ENCODE measurements around the gene PI16.
A peak's percentile ranks its signal among the peaks of the same experiment; 100 is the strongest.

Gene PI16

DNA sequence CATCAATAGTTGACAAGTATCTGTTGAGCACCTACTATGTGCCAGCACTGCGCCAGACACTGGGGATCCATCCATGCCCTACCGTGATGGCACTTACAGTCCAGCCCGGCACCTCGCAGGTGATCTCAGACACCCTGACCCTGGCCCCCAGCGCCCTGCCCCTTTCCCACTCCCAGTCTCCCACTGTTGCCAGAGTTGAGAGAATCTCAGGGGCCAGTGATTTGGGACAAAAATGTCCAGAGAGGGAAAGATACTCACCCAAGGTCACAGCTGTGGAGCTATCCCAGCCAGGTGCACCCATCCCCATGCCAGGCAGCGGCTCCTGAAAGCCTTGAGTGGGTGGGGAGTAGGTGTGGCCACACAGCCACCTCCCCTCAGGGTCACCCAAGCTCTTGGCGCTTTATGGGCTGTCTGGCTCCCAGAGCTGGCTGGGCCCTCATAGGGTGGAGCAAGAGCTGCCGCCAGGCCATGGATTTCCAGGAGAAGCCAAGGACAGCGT lies 3.3 kb downstream of the PI16 start:
- Histone ChIP-seq H3K4me1 (ENCODE audit: insufficient read depth, insufficient read length) (peaks cover 2% of the 10 kb centered on the region), H3K27me3 (ENCODE audit: insufficient read depth, insufficient read length) (no peaks in the 10 kb centered on the region), H3K36me3 (ENCODE audit: insufficient read depth, insufficient read length, low read length) (no peaks in the 10 kb centered on the region), H3K4me3 (ENCODE audit: insufficient read length, low read depth) (no peak overlapping the region), H3K9me3 (ENCODE audit: insufficient read depth, low read length) (no peaks in the 10 kb centered on the region), H3K9ac (ENCODE audit: insufficient read length, low read depth) (no peak overlapping the region)
- DNase-seq (ENCODE audit: low read depth, low spot score): no peak
- TF ChIP-seq SUZ12 (IDR thresholded peaks at IDR 0.05; ENCODE audit: extremely low read depth, insufficient read depth, insufficient read length) (no peak), ZNF274 (IDR thresholded peaks at IDR 0.05; ENCODE audit: low read depth, low read length) (no peak), YY1 (IDR thresholded peaks at IDR 0.05; ENCODE audit: insufficient read depth, insufficient read length) (no peak)

DNA sequence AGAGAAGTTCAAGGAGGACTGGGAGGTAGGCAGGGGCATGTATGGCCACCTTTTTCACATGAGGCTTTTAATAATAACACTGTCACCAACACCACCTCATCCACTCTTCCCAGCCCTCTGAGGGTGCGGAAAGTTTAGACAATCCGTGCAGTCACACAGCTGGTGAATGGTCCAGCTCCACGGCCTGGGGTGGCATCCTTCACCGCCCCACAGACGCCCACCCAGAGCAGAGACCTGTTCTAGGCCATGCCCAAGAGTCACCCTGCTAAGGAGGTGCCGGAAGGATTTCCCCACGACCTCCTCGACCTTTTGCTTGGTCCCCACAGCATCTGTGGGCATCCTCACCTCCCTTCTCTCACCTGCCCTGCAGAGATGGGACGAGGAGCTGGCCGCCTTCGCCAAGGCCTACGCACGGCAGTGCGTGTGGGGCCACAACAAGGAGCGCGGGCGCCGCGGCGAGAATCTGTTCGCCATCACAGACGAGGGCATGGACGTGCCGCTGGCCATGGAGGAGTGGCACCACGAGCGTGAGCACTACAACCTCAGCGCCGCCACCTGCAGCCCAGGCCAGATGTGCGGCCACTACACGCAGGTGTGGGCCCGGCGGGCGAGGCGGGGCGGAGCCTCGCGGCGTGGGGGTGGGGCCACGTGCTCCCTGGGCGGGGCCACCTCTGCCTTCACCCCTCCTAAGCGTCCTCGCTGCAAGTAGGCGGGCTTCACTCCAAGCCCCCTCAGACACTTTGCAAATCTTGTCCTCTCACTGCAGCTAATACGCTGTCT lies 4.4 kb downstream of the PI16 start:
- DNase-seq (ENCODE audit: low read depth, low spot score): no peak
- no peaks in the 10 kb centered on the region for H3K9me3 ChIP-seq (ENCODE audit: insufficient read depth, low read length)
- no peak overlapping the region for H3K9ac ChIP-seq (ENCODE audit: insufficient read length, low read depth)
- H3K4me3 ChIP-seq (ENCODE audit: insufficient read length, low read depth): no peak overlapping the region
- H3K4me1 ChIP-seq (ENCODE audit: insufficient read depth, insufficient read length): peaks cover 8% of the 10 kb centered on the region
- TF ChIP-seq ZNF274 (IDR thresholded peaks at IDR 0.05; ENCODE audit: low read depth, low read length) (no peak), YY1 (IDR thresholded peaks at IDR 0.05; ENCODE audit: insufficient read depth, insufficient read length) (no peak), SUZ12 (IDR thresholded peaks at IDR 0.05; ENCODE audit: extremely low read depth, insufficient read depth, insufficient read length) (no peak)
- H3K36me3 ChIP-seq (ENCODE audit: insufficient read depth, insufficient read length, low read length): no peaks in the 10 kb centered on the region
- H3K27me3 ChIP-seq (ENCODE audit: insufficient read depth, insufficient read length): no peaks in the 10 kb centered on the region

DNA sequence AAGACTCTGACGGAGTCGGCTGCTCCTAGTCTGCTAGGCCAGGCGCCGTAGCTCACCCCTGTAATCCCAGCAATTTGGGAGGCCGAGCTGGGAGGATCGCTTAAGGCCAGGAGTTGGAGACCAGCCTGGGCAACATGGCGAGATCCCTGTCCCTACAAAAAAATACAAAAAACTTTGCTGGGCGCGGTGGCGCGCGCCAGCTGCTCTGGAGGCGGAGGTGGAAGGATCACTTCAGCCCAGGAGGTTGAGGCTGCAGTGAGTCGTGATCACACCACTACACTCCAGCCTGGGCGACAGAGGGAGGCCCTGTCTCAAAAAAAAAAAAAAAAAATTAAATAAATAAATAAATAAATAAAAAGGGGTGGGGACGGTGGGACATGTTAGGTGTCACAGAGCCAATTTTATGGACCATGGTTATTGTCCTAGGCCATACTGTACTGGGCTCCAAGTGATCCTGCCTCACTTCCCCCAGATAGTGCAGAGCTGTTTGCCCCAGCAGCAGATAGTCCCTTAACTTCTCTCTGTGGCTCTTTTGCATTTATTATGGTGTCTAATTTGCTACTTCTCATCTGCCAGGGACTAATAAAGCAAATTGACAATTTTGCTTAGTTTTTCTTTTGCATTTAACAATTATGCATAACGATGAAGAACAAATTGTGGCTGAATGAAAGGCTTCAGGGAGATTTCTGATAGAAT lies 5.2 kb downstream of the PI16 start:
- H3K9ac ChIP-seq (ENCODE audit: insufficient read length, low read depth): no peak overlapping the region
- DNase-seq (ENCODE audit: low read depth, low spot score): no peak
- H3K4me1 ChIP-seq (ENCODE audit: insufficient read depth, insufficient read length): peaks cover 5% of the 10 kb centered on the region
- H3K27me3 ChIP-seq (ENCODE audit: insufficient read depth, insufficient read length): no peaks in the 10 kb centered on the region
- H3K36me3 ChIP-seq (ENCODE audit: insufficient read depth, insufficient read length, low read length): no peaks in the 10 kb centered on the region
- H3K9me3 ChIP-seq (ENCODE audit: insufficient read depth, low read length): no peaks in the 10 kb centered on the region
- TF ChIP-seq YY1 (IDR thresholded peaks at IDR 0.05; ENCODE audit: insufficient read depth, insufficient read length): no peak
- no peak for TF ChIP-seq ZNF274 (IDR thresholded peaks at IDR 0.05; ENCODE audit: low read depth, low read length)
- no peak for TF ChIP-seq SUZ12 (IDR thresholded peaks at IDR 0.05; ENCODE audit: extremely low read depth, insufficient read depth, insufficient read length)
- H3K4me3 ChIP-seq (ENCODE audit: insufficient read length, low read depth): no peak overlapping the region

DNA sequence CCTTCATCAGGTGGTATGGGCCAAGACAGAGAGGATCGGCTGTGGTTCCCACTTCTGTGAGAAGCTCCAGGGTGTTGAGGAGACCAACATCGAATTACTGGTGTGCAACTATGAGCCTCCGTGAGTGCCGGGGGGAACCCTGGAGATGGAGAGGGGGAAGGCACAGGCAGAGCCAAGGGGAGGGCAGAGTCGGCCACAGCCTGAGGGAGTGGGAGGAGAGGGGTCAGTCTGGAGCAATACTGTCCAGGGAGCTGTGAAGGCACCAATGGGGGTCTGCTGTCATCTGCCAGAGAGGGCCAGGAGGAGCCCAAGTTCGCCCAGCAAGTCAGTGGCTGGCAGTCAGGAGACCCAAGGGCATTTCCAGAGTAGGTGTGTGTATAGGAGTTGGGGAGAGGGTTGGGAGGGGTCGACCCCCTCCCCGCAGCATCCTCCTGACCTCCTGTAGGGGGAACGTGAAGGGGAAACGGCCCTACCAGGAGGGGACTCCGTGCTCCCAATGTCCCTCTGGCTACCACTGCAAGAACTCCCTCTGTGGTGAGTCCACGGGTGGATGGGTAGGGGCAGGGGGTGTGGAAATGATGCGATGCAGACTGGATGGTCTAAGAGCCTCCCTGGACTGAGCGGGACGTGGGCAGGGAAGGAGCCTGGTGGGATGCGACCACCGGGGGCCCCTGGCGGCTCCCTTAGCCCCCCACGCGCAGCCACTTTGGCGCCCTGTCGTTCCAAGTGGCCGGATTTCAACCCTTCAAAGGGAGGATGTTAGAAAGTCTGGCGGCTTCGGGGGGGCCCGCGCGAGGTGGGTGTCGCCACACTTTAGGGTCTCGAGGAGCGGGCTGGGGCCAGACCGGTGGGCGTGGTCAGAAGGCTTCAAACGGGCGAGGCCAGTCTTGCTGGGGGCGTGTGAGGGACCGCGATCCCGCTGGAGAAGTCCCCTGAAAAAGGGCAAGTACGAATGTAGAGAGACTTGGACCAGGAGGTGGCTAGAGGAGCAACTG lies 7.2 kb downstream of the PI16 start:
- DNase-seq (ENCODE audit: low read depth, low spot score): no peak
- peaks cover 5% of the 10 kb centered on the region for H3K4me1 ChIP-seq (ENCODE audit: insufficient read depth, insufficient read length)
- H3K36me3 ChIP-seq (ENCODE audit: insufficient read depth, insufficient read length, low read length): peaks cover 4% of the 10 kb centered on the region
- no peaks in the 10 kb centered on the region for H3K27me3 ChIP-seq (ENCODE audit: insufficient read depth, insufficient read length)
- H3K9ac ChIP-seq (ENCODE audit: insufficient read length, low read depth): no peak overlapping the region
- no peak for TF ChIP-seq ZNF274 (IDR thresholded peaks at IDR 0.05; ENCODE audit: low read depth, low read length)
- TF ChIP-seq YY1 (IDR thresholded peaks at IDR 0.05; ENCODE audit: insufficient read depth, insufficient read length): no peak
- TF ChIP-seq SUZ12 (IDR thresholded peaks at IDR 0.05; ENCODE audit: extremely low read depth, insufficient read depth, insufficient read length): no peak
- H3K9me3 ChIP-seq (ENCODE audit: insufficient read depth, low read length): no peaks in the 10 kb centered on the region
- H3K4me3 ChIP-seq (ENCODE audit: insufficient read length, low read depth): no peak overlapping the region

DNA sequence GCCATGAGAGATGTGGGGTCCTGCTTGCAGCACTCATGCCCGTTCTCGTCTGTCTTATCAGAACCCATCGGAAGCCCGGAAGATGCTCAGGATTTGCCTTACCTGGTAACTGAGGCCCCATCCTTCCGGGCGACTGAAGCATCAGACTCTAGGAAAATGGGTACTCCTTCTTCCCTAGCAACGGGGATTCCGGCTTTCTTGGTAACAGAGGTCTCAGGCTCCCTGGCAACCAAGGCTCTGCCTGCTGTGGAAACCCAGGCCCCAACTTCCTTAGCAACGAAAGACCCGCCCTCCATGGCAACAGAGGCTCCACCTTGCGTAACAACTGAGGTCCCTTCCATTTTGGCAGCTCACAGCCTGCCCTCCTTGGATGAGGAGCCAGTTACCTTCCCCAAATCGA lies 8.3 kb downstream of the PI16 start:
- peaks cover 5% of the 10 kb centered on the region for H3K4me1 ChIP-seq (ENCODE audit: insufficient read depth, insufficient read length)
- no peak overlapping the region for H3K4me3 ChIP-seq (ENCODE audit: insufficient read length, low read depth)
- DNase-seq (ENCODE audit: low read depth, low spot score): peak; percentile 54
- H3K36me3 ChIP-seq (ENCODE audit: insufficient read depth, insufficient read length, low read length): peaks cover 15% of the 10 kb centered on the region
- no peak overlapping the region for H3K9ac ChIP-seq (ENCODE audit: insufficient read length, low read depth)
- H3K9me3 ChIP-seq (ENCODE audit: insufficient read depth, low read length): no peaks in the 10 kb centered on the region
- no peak for TF ChIP-seq YY1 (IDR thresholded peaks at IDR 0.05; ENCODE audit: insufficient read depth, insufficient read length)
- no peak for TF ChIP-seq SUZ12 (IDR thresholded peaks at IDR 0.05; ENCODE audit: extremely low read depth, insufficient read depth, insufficient read length)
- no peak for TF ChIP-seq ZNF274 (IDR thresholded peaks at IDR 0.05; ENCODE audit: low read depth, low read length)
- no peaks in the 10 kb centered on the region for H3K27me3 ChIP-seq (ENCODE audit: insufficient read depth, insufficient read length)

DNA sequence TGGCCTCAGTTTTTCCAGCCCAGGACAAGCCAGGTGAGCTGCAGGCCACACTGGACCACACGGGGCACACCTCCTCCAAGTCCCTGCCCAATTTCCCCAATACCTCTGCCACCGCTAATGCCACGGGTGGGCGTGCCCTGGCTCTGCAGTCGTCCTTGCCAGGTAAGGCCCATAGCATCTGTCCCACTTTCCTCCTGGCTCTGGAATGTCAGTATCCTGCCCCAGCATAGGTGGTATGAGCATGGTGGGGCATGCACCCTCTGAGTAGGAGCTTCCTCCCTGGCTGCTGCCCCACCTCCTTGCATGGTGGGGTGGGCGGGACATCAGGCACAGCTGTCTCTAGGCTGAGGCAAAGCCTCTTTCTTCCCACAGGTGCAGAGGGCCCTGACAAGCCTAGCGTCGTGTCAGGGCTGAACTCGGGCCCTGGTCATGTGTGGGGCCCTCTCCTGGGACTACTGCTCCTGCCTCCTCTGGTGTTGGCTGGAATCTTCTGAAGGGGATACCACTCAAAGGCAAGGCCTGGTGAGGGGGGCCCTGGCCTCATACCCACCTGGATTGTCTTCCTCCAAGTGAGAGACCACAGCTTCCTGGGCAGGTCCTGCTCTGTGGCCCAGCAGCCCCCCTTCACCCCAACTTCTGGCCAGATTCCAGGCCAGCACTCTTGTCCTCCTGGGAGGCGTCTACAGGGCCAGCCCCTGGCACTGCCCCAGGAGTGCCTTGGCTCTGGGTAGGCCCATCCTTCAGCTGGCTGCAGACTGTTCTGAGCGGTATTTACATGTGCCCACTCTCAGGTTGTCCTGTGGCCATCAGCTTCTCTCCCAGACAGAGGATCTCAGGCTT lies 9.1 kb downstream of the PI16 start:
- Histone ChIP-seq H3K27me3 (ENCODE audit: insufficient read depth, insufficient read length) (no peaks in the 10 kb centered on the region), H3K9ac (ENCODE audit: insufficient read length, low read depth) (no peak overlapping the region), H3K36me3 (ENCODE audit: insufficient read depth, insufficient read length, low read length) (peaks cover 23% of the 10 kb centered on the region), H3K4me3 (ENCODE audit: insufficient read length, low read depth) (no peak overlapping the region), H3K4me1 (ENCODE audit: insufficient read depth, insufficient read length) (peaks cover 5% of the 10 kb centered on the region), H3K9me3 (ENCODE audit: insufficient read depth, low read length) (no peaks in the 10 kb centered on the region)
- no peak for TF ChIP-seq ZNF274 (IDR thresholded peaks at IDR 0.05; ENCODE audit: low read depth, low read length)
- no peak for TF ChIP-seq YY1 (IDR thresholded peaks at IDR 0.05; ENCODE audit: insufficient read depth, insufficient read length)
- no peak for TF ChIP-seq SUZ12 (IDR thresholded peaks at IDR 0.05; ENCODE audit: extremely low read depth, insufficient read depth, insufficient read length)
- DNase-seq (ENCODE audit: low read depth, low spot score): no peak

Data from NT2/D1 (cell line).